ENCODE measurements around the gene M1AP.
"Not testable (repeated sequence)": the region's sequence is repeated elsewhere in the genome, so short reads cannot be mapped to it uniquely, and the experiment has no call there.

The M1AP gene

GRCh38 chr2:74653985-74654882, 6.1 kb upstream of the M1AP start, which contains the start of gene SEMA4F:
SEMA4F (plus strand) TSS chr2:74654247; CDS start chr2:74654377, 130 bp downstream.
- peak; percentile 91 to 93 (median 92) for DNase-seq (ENCODE audit: low read depth in 3 of 3)

- DNase-seq (ENCODE audit: low read depth in 3 of 3) = no peak
These were observed 5.5 kb upstream of the M1AP start for GRCh38 chr2:74653589-74653984.

GRCh38 chr2:74646834-74647482, 1.2 kb downstream of the M1AP start:
- no peak for DNase-seq (ENCODE audit: low read depth in 3 of 3)

GRCh38 chr2:74646201-74646600, 1.9 kb downstream of the M1AP start:
- DNase-seq (ENCODE audit: low read depth in 3 of 3) = no peak

- DNase-seq (ENCODE audit: low read depth in 3 of 3) = no peak
These were observed 2.8 kb downstream of the M1AP start for GRCh38 chr2:74645344-74645743.

- DNase-seq (ENCODE audit: low read depth in 3 of 3) = no peak
These were observed 8.6 kb downstream of the M1AP start for GRCh38 chr2:74639550-74639949.

GRCh38 chr2:74632939-74633312, 15.2 kb downstream of the M1AP start:
- no peak for DNase-seq (ENCODE audit: low read depth in 3 of 3)

- no peak for DNase-seq (ENCODE audit: low read depth in 3 of 3)
These were observed 15.8 kb downstream of the M1AP start for GRCh38 chr2:74632209-74632938.

- not testable (repeated sequence) for DNase-seq (ENCODE audit: low read depth in 3 of 3)
These were observed 17.7 kb downstream of the M1AP start for GRCh38 chr2:74630454-74630853.

GRCh38 chr2:74628538-74629105, 19.5 kb downstream of the M1AP start:
- no peak for DNase-seq (ENCODE audit: low read depth in 3 of 3)

GRCh38 chr2:74625658-74626425, 22.3 kb downstream of the M1AP start:
- DNase-seq (ENCODE audit: low read depth in 3 of 3) = no peak

- DNase-seq (ENCODE audit: low read depth in 3 of 3) = no peak
These were observed 27.5 kb downstream of the M1AP start for GRCh38 chr2:74620671-74621070.

GRCh38 chr2:74619651-74620297, 28.4 kb downstream of the M1AP start:
- DNase-seq (ENCODE audit: low read depth in 3 of 3) = no peak

- no peak for DNase-seq (ENCODE audit: low read depth in 3 of 3)
These were observed 29.6 kb downstream of the M1AP start for GRCh38 chr2:74618410-74619083.

- no peak for DNase-seq (ENCODE audit: low read depth in 3 of 3)
These were observed 31.0 kb downstream of the M1AP start for GRCh38 chr2:74617122-74617521.

- no peak for DNase-seq (ENCODE audit: low read depth in 3 of 3)
These were observed 41.2 kb downstream of the M1AP start for GRCh38 chr2:74606927-74607326.

- no peak for DNase-seq (ENCODE audit: low read depth in 3 of 3)
These were observed 44.7 kb downstream of the M1AP start for GRCh38 chr2:74603282-74604000.

GRCh38 chr2:74602586-74603281, 45.4 kb downstream of the M1AP start:
- DNase-seq (ENCODE audit: low read depth in 3 of 3) = no peak

GRCh38 chr2:74599676-74600075, 48.5 kb downstream of the M1AP start:
- no peak for DNase-seq (ENCODE audit: low read depth in 3 of 3)

All from stimulated activated CD4-positive, alpha-beta T cell treated with anti-CD3 and anti-CD28 coated beads, TNF-alpha, amount 100 ng/mL, for 48 hours (primary cell).